ENCODE data around the gene MYO15A.

Gene MYO15A

DNA sequence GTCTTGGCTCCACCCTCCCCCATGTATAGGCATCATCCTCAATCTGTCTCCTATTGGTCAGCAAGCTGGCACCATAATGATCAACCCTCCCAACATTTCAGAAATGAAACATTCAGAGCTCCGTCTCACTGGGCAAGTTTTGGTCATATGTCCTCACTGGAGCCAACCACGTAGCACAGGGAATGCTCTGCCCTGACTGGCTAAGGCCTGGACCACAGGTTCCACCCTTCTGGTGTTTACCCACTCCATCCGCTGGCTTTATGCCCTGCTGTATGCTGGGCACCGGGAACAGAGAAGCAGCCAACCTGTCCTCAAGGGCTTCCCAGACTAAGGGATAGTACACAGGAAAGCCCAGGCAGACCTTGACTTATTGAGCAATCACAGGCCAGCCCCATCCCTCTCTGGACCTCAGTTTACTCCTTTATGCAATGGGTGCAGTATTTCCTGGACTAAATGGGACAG is 20.5 kb downstream of the MYO15A start:
- DNase-seq (ENCODE audit: low read depth), result no peak

DNA sequence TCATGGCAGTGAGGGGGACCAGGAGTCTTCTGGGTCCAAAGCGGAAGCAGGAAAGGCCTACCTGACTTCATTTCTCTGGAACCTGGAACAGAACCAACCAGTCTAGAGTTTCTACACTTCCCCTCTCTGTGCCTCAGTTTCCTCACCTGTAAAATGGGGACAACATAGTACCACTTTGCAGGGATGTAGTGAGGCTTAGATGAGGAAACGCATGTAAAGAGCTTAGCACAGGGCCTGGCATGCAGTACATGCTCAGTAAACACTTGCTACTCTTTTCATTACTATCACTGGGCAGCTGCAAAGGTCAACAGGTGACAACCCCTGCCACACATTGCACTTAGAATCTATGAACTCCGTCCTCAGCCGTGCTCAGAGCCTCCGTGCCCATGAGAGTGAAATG is 24.2 kb downstream of the MYO15A start:
- no peak for DNase-seq (ENCODE audit: low read depth)

DNA sequence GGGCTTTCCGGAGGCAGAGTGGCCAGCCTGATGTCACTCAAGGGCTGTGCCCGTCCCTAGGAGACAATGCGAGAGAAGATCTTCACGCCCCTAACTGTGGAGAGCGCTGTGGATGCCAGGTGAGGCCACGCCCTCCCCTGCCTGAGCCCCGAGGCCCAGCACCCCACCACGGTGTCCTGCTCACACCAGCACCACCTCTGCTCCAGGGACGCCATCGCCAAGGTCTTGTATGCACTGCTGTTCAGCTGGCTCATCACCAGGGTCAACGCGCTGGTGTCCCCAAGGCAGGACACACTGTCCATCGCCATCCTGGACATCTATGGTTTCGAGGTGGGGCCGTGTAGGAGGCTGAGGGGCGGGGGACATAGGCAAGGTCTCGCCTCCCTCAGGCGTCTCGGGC is 27.8 kb downstream of the MYO15A start:
- DNase-seq (ENCODE audit: low read depth), result no peak

DNA sequence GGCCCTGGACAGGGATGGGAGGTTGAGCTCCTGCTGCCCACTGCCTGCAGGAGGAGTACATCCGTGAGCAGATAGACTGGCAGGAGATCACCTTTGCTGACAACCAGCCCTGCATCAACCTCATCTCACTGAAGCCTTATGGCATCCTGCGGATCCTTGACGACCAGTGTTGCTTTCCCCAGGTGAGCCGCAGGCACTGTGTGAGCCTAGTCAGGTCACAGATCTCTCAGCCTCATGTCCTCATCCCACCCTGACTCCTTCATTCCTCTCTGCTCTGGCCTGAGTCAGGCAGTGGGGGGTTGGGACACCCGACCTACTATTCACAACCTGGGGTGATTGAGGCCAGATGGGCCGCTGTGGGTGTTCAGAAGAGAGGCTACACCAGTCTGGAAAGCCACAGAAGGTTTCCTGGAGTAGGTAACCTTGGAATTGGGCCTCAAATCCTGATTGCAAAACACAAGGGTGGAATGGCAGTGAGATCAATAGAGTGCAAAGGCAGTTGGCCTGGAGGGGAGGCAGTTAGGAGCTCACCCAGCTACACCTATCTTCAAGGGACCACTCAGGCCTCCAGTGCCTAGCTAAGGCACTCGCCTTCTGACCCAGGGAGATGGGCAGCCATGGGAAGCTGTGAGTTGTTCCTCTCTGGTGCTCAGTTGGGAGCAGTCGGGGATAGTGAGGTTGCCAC is 29.7 kb downstream of the MYO15A start:
- DNase-seq (ENCODE audit: low read depth), result no peak

DNA sequence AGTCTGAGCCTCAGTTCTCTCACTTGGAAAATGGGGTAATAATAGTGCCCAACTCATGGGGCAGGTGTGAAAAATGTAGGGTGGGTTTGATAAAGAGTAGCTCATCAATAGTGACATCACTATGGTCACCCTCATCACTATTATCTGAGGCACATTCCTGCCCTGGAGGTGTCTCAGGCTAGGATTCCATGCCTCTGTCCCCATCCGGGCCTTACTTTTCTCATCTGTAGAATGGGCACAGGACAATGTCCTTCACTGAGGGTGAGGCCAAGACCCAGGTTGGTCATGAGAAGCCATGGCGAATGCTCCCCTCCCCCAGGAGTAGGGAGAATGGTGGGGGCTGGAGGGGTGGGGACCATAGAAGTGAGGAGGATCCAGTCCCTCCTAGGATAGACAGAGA is 30.5 kb downstream of the MYO15A start:
- no peak for DNase-seq (ENCODE audit: low read depth)

DNA sequence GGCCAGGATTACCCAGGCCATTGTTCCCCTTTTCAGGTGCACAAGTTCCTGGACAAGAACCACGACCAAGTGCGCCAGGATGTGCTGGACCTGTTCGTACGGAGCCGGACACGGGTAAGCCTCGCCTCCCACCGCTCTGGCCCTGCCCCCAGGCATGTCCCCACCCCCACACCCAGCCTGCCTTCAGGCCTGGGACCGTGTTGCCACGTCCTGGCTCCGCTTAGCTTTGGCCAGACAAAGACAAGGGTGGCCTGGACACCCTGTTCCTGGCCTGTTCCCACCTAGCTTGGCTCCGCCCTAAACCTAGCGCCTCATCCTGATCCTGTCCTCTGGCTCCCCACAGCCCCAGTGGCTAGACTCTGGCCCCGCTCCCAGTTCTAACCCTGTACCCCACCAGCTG is 30.9 kb downstream of the MYO15A start:
- no peak for DNase-seq (ENCODE audit: low read depth)

DNA sequence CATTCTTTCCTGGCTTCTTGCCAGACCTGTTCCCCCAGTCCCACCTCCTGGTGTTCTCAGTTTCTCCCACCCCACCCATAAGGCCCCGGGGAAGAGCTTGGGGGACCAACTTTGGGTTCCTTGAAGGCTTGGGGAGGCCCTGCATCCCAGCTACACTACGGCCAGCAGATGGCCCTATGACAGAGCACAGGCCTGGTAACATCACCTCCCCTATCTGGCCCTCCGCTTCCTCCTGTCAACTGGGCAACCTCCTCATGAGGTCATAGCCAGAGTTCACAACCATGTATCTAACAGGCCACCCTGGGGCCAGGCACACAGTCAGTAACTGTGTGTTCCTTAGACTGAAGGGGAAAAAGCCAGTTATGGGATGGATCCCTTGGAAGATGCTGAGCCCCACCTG is 31.4 kb downstream of the MYO15A start:
- no peak for DNase-seq (ENCODE audit: low read depth)

DNA sequence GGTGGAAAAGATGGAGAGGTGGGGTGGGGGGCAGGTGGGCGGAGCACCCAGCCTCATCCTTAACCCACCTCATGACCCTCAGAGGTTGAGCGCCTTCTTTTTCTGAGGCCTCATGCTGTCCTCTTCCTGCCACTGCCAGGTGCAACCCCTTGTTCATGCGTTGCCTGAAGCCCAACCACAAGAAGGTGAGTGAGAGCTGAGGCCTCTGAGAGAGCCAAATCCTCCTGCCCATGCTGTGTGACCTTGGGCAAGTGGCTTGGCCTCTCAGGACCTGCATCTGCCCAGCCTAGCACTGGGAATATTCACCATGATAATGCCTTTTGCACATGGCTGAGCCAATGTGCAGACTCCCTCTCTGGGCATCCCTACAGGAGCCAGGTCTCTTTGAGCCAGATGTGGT is 32.1 kb downstream of the MYO15A start:
- DNase-seq (ENCODE audit: low read depth), result no peak

DNA sequence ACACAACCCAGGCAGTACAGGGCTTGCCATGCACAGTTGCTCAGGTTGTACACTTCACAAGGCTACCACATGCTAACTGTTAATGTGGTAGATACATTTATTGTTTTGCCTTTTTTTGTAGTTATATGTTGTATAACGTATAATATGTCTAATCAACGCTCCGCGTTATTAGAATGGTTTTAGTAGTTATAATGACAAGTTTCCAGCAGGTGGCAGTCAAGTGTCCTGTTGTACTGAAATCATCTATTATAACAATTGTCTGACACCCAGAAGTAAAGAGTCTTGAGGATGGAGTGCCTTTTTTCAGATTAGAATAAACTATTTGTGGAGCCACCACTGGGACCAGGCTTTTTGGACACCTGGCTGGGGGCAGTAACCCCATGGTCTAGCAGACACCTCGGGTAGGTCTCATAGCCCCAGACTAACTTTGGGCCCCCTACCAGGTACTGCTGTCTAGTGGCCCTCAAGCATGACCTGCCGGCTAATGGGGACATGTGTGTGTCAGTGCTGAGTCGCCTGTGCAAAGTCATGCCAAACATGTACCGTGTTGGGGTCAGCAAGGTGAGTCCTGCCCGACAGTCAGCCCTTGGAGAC is 32.8 kb downstream of the MYO15A start:
- peak; percentile 25 for DNase-seq (ENCODE audit: low read depth)

DNA sequence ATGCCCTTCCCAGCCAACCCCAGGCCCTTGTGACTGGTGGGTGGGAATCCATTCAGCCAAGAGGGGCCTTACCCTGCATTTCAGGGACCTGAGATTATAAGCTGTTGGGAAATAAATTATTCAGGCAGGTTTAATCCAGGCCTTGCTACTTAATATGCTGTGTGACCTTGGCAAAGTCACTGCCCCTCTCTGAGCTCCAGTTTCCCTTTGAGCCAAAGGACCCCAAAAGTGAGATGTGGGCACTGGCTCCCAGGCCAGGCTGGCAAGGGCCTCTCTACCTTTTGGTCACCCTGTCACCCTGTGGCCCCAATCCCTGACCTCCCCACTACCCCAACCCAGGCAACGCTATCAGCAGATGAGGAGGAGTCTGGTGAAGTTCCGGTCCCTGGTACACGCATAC is 33.9 kb downstream of the MYO15A start:
- DNase-seq (ENCODE audit: low read depth), result no peak

DNA sequence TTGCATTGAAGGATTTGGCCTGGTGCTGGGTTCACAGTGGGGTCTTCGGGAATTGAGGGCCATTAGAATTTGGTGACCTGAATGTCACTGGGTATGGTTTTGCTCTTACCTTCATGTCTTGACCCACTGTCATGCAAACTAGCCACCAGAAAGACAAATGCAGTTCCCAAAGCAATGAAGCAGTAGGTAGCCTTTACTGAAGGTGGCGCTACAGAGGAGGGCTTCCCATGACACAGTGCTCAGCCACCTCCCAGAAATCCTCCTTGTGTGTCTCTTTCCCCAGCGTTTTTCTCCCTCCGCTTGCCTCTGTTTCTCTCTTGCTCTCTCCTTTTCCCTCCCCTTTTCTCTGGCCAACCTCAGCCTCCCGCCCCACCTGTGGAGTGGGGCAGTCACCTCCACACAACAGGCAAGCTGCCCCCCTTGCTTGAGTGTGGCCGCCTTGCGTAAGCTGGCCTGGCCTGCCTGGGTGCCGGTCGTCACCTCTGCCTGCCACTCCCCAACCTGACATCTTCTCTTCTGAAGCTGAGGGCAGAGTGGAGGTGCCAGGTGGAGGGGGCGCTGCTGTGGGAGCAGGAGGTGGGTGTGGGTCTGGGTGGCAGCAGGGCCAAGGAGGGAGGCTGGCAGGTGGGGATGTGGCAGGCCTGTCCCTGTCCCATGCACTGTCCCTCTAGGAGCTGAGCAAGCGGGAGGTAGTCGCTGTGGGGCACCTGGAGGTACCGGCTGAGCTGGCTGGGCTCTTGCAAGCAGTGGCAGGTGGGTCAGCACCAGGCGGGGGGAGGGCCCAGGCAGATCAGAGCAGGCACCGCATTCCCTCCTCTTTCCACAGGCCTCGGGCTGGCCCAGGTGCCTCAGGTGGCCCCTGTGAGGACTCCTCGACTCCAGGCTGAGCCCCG is 34.7 kb downstream of the MYO15A start:
- DNase-seq (ENCODE audit: low read depth), result no peak

DNA sequence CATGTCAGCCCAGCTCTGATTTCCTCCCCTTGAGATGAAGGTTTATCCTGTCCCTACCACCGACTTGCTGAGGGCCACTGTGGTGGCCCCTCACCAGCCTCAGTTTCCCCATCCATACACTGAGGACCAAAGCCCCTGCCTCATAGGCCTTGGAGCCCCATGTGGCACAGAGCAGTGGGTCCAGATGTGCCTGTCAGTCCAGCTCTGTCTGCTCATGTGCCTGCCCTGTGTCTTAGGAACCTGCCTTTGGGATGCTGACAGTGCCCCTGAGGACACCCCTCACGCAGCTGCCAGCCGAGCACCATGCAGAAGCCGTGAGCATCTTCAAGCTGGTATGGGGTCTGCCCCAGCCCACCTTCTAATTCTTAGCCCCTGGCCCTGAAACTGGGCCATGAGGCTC is 35.7 kb downstream of the MYO15A start:
- DNase-seq (ENCODE audit: low read depth), result no peak

DNA sequence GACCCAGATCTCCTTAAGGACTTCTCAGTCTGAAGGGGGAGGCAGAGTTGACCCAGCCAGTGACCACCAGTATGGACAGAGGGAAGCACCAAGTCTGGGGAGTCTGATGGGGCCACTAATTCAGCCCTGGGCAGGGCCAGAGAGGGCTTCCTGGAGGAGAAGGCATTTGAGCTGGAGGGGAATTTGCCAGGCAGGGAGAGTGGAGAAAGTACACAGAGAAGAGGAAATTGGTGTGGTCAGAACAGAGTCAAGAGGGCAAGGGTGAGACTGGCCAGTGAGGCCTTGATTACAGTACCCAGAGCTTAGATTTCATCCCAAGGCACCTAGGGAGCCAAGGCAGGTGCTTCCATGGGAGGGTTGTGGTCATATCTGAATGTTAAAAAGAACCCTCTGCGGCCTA is 36.3 kb downstream of the MYO15A start:
- no peak for DNase-seq (ENCODE audit: low read depth)

DNA sequence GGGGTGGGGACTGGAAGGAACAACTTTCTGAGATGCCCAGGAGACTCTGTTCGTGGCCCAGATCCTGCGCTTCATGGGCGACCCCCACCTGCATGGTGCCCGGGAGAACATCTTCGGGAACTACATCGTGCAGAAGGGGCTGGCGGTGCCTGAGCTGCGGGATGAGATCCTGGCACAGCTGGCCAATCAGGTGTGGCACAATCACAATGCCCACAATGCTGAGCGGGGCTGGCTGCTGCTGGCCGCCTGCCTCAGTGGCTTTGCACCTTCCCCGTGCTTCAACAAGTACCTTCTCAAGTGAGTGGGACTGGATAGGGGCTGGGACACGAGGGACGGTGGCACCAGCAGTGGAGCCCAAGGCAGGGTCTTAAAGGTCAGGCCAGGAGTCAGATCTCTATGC is 37.3 kb downstream of the MYO15A start:
- no peak for DNase-seq (ENCODE audit: low read depth)

DNA sequence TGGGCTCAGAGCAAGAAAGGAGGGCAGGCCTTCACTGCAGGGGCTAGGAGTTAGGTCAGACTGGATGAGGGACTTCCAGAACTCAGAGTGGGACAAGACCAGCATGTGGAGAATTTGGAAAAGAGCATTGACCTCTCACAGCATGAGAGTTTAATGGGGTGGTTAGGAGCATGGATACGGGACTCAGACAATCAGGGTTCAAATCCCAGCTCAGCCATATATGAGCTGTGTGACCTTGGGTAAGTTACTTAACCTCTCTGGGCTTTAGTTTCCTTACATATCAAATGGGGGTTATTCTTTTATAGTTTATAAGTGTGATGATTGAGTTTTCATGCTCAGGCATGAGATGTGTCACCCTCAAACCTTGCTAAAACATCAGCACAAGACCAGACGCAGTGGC is 37.7 kb downstream of the MYO15A start:
- no peak for DNase-seq (ENCODE audit: low read depth)

DNA sequence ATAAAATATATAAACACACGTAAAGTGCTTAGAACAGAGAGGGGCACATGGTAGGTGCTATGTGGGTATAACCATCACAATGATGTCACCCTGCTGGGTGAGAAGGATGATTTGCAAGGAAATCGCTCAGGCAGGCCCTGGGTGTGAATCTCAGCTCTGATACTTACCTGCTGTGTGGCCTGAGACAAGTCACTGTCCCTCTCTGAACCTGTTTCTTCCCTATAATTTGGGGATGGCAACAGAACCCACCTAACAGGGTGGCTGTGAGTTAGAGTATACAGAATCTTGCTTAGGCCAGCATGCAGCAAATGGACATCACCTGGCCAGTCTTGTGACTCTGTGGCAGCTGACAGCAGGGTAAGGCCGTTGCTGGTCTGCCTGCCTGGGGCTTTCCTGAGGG is 38.4 kb downstream of the MYO15A start:
- DNase-seq (ENCODE audit: low read depth), result no peak

DNA sequence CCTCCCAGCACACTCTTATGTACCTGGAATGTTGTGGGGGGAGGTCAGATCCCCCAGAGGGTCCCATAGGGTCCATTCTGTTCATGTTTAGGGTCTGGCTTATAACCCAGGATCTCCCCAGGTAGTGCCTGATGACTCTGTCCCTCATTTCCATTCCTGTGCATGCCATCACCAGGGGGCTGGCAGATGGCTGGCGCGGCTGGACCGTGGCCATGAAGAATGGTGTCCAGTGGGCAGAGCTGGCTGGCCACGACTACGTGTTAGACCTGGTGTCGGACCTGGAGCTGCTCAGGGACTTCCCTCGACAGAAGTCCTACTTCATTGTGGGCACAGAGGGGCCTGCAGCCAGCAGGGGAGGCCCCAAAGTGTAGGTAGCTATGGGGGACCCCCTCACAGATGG is 40.0 kb downstream of the MYO15A start:
- no peak for DNase-seq (ENCODE audit: low read depth)

DNA sequence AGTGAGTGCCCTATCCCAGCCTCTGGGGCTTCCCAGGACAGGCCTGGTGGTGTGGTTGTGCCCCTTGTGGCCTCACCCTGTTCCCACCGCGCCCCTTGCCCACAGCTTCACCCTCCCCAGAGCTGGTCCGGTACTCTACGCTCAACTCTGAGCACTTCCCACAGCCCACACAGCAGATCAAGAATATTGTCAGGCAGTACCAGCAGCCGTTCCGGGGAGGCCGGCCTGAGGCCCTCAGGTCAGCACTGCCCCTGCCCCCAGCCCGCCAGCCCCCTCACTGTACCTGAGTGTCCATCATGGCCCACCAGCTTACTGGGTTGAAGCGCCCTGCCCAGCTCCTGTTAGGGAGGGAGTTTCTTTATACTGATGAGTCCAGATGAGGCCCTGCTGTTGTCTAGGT is 42.7 kb downstream of the MYO15A start:
- no peak for DNase-seq (ENCODE audit: low read depth)

DNA sequence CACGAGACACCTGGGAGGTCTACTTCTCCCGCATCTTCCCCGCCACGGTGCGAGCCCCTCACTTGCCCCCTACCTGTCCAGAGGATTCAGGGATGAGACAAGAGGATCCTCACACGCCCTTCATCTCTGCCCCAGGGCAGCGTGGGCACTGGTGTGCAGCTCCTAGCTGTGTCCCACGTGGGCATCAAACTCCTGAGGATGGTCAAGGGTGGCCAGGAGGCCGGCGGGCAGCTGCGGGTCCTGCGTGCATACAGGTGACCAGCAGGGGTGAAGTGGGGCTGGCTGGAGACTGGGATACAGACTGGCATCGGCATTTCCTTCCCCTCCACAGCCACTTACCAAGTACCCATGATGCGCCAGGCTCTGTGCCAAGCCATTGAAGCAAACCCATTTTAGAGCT is 46.6 kb downstream of the MYO15A start:
- no peak for DNase-seq (ENCODE audit: low read depth)

DNA sequence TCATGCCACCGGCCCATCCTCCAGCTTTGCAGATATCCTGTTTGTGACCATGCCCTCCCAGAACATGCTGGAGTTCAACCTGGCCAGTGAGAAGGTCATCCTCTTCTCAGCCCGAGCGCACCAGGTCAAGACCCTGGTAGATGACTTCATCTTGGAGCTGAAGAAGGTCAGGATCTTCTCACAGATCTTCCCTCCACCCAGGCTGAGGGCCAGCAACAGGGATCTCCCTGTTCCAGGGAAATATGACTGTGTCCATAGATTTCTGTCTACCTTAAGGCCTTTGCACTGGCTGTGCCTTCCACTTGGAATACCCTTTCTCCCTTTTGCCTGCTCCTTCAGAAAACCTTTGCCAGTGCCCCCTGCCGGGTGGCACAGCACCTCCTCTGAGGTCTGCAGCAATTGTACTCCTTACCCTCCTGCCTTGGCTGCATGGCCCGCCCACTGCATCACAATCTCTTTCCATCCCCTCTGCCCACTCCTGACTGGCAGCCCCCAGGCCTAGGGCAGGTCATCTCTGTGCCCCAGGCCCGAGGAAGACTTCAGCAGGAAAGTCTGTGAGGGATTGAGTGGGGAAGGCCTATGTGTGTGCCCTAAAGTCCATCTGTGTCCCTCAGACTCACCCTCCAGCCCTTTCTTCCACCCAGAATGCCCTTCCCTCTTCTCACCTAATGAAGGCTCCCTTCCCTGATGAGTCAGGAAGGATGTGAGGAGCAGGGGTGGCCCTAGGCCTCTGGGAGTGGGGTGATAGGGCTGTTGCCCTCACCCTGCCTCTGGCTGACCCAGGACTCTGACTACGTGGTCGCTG is 47.8 kb downstream of the MYO15A start:
- no peak for DNase-seq (ENCODE audit: low read depth)

DNA sequence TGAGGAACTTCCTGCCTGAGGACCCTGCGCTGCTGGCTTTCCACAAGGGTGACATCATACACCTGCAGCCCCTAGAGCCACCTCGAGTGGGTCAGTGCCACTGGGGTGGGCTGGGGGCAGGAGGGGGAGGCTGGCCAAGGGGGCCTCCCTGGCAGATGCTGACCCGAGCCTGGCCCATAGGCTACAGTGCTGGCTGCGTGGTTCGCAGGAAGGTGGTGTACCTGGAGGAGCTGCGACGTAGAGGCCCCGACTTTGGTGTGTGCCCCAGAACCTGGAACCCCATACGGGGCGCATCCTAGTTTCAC is 48.4 kb downstream of the MYO15A start:
- DNase-seq (ENCODE audit: low read depth), result no peak

DNA sequence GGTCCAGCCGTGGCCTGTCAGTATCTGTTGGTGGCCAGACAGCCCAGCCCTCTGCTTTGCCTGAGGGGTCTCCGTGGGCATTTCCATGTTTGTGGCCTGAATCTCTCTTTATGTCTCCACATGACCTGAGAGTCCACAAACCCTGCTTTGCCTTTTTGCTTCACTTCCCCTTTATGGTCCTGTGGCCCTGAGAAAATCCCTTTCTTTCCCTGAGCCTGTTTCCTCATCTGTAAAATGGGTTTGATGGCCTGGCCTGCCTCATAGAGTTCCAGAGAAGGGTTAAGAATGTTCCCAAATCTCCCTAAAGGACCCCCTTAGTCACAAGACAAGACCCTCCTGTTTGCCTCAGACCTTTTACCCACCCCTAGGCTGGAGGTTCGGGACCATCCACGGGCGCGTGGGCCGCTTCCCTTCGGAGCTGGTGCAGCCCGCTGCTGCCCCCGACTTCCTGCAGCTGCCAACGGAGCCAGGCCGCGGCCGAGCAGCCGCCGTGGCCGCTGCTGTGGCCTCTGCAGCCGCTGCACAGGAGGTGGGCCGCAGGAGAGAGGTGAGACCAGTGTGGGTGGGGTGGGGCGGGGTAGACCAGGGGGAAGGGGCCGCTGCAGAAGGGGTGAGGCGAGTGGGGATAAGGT is 48.9 kb downstream of the MYO15A start:
- no peak for DNase-seq (ENCODE audit: low read depth)
